LNCAP (cell line): ENCODE results near the gene PPP2R1A.

Source experiments
- TF ChIP-seq, protein P1 (sequence below): fragments of 450-650 bp; IDR thresholded peaks from 2 replicates; pipeline ENCODE4 v1.5.1; 2017; ENCODE audit warnings: mild to moderate bottlenecking

PPP2R1A gene

DNA sequence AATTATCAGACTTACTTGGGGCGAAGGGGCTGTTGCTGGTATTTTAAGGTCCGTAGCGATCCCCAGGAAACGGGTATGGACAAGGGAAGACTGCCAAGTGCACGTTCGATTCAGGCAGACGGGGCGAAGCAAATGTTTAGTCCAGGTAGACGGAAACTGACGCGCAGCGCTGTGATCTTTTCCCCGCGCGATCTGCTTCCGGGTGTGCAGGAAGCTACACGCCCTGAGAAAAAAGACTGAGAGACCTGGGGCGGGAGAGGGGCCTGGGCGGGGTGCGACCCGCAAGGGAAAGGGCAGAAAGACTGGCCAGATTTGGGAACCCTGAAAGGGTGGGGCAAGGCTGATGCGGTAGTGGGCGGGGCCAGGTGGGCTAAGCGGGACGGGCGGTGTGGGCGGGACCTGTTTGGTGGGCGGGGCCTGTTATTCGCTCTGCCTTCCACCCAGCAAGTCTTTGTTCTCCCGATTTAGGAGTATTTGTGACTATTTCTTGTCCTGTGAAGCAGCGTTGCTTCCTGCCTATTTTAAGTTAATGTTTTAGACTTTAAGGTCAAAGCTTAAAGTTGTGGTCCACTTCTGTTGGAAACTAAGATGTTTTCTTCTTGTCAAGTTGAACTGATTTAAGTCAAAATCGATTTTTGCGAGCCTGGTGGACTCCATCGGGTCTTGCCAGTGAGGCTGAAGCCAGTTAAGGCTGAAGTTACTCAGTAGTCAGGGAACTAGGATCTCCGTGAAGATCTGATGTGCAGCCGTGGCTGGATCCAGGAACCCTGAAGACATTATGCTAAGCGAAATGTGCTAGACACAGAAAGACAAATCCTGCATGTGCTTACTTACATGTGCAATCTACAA is 18.3 kb upstream of the PPP2R1A start, which contains the start of gene ZNF836:
TSS of gene ZNF836 (minus strand) at position 301 of the 849 bp plus-strand sequence. CDS start 3,549 bp downstream, outside the sequence.
- TF ChIP-seq, protein P1, sequence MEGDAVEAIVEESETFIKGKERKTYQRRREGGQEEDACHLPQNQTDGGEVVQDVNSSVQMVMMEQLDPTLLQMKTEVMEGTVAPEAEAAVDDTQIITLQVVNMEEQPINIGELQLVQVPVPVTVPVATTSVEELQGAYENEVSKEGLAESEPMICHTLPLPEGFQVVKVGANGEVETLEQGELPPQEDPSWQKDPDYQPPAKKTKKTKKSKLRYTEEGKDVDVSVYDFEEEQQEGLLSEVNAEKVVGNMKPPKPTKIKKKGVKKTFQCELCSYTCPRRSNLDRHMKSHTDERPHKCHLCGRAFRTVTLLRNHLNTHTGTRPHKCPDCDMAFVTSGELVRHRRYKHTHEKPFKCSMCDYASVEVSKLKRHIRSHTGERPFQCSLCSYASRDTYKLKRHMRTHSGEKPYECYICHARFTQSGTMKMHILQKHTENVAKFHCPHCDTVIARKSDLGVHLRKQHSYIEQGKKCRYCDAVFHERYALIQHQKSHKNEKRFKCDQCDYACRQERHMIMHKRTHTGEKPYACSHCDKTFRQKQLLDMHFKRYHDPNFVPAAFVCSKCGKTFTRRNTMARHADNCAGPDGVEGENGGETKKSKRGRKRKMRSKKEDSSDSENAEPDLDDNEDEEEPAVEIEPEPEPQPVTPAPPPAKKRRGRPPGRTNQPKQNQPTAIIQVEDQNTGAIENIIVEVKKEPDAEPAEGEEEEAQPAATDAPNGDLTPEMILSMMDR: no peak

DNA sequence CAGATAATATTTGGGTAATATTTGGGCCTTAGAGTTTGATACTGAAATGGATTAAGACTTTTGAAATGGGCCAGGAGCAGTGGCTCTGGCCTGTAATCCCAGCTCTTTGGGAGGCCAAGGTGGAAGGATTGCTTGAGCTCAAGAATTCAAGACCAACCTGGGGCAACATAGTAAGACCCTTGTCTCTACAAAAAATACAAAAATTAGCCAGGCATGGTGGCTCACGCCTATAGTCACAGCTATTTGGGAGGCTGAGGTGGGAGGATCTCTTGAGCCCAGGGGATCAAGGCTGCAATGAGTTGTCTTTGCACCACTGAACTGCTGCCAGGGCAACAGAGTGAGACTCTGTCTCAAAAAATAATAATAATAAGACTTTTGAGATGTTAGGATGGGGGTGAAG is 17.5 kb upstream of the PPP2R1A start:
- TF ChIP-seq, protein P1: no peak

DNA sequence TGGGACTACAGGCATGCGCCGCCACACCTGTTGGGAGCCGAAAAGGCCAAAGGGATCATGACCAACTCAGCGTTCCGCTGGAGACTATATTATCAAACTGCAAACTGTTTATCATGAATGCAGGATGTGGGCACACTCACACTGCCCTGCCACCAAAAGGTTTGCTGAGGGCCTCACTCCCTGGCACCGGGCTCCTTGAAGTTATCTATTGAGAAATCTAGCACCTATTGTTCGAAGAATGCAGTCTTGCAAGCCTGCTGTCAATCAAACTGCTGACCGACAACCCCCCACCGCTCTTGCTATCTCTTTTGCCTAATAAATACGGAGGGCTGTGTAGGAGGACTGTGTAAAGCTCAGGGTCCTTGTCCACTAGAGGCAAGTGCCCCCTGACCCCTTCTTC is 13.3 kb upstream of the PPP2R1A start:
- TF ChIP-seq, protein P1: no peak

DNA sequence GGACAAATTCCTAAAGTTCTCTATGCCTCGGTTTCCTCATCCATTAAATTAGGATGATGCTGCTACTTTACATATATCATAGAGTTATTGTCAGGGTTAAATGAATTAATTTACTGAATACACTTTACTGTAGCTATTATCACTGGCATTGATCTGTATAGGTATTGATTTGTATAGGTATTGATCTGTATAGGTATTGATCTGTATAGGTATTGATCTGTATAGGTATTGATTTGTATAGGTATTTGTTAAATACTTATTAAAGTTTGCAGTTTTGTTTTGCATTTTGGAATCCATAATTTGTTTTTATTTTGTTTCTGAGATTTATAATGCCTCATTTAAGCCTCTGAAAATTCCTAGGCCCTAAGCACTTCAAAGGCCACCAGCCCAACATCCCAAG is 2.4 kb upstream of the PPP2R1A start:
- TF ChIP-seq, protein P1: no peak

DNA sequence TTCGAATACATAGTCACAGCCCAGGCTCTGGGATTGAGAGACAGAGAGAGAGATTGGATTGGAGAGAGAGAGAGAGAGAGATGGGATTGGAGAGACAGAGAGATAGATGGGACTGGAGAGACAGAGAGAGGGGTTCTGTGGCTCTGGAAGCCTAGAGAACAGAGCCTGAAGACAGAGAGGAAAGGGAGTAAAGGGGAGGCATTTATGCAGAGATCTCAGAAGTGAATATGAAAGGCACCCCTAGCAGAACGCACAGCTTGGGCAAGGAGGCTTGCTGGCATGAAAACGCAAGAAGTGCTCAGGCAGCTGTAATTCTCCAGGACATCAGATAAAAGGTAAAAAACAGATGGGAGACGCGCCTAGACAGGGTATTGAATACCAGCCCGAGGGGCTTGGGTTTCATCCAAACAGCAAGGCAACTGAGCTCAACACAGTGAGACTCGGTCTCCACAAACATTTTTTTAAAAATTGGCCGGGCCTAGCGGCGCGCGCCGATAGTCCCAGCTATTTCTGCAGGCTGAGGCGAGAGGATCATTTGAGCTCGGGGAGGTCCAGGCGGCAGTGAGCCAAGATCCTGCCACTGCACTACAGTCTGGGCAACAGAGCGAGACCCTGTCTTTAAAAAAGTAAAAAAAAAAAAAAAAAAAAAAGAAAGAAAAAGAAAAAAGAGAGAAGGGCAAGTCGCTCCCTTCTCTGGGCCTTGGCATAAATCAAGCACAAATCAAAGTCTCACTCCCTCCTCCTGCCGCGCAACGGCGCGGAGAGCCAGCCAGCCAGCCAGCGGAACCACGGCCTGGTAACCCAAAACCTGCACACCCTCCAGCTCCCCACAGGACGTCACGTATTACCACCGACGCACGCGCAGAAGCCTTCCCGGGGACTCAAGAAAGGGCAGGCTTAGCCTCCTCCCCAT is 774 bp upstream of the PPP2R1A start:
- TF ChIP-seq, protein P1: no peak

DNA sequence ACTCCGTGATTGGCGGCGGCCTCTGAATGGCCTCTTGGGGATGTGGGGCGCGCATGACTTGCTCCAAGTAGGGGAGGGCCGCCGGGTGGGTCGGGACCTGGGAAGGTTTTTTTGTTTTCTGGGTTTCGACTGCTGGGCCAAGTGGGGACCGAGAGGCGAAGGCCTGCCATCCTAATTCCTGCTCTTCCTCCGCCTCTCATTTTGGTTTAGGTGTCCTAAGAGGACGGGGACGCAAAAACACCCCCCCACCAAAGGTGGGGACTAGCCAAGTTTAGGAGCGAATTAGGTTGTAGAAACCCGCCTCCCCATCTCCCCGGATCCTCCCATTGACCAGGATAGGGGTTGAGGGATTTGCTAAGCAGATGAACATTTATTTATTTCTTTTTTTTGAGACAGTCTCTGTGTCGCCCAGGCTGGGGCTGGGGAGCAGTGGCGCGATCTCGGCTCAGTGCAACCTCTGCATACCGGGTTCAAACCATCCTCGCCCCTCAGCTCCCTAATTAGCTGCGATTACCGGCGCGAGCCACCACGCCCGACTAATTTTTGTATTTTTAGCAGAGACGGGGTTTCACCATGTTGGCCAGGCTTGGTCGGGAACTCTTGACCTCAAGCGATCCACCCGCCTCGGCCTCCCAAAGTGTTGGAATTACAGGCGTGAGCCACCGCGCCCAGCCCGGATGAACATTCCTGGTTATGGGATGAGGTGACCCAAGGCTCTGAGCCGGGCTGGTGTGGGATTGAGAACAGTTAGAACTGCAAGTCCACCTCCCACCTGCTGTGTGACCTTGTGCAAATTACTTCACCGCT is 838 bp downstream of the PPP2R1A start:
- TF ChIP-seq, protein P1: no peak

DNA sequence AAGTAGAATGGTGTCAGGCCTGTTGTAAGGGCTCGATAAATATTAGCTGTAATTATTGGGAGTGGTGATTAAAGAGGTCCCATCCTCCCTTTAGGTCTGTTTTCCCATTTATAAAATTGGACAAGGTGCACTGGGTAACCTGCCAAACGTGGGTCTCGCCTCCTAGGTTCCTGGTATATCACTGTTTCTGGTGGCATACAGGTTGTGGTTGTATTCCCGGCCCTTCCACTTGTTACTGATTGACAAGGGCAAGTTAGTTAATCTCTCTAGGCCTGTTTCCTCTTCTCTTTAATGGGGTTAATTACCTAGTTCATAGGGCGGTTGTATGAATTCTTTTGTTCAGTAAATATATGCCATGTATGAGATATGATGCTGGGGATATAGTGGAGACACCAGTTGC is 1.5 kb downstream of the PPP2R1A start:
- TF ChIP-seq, protein P1: no peak
